GM13977 (cell line): ENCODE data around the gene ACRV1.

Experiments
- DNase-seq: peaks from one replicate; pipeline ENCODE4 v3.0.0; 2012; ENCODE audit warnings: low spot score
- in situ Hi-C: fragments of 300-500 bp; cut with MboI; formaldehyde crosslinking; loops from one replicate; pipeline ENCODE4 v1.12.0; 2022; ENCODE audit warnings: low sequenced_read_pairs, low pct_unique_long_range_greater_than_20kb, mixed read lengths, inconsistent platforms; ENCODE audit not compliant: unreplicated experiment
- TF ChIP-seq, protein P1 (sequence below): IDR thresholded peaks from 2 replicates; pipeline ENCODE4 v1.5.1; 2012; ENCODE audit warnings: mild to moderate bottlenecking, control low read depth; ENCODE audit not compliant: insufficient read depth; ENCODE audit errors: extremely low read depth, missing control alignments

Gene ACRV1

DNA sequence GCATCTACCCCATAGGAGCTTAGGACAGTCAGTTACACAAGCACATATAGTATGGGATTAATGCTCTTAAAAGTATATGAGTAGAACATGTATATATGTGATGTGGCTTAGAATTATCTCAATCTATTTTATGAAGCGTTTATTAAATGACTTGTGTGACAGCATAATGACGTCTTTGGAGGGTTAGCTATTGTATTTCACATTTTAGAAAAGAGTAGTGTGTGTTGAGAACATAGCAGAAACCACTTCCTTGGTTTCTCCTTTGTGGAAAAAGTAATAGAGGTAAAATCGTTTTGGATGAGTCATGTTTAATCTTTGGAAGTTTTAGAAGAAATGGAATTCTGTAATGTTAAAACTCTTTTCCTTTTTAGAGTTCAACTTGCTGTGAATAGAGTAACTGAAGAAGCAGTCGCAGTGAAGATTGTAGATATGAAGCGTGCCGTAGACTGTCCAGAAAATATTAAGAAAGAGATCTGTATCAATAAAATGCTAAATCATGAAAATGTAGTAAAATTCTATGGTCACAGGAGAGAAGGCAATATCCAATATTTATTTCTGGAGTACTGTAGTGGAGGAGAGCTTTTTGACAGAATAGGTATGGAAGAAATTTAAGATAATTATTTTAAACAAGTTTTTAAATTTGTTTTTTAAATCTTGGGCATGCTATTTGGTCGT is 53.3 kb downstream of the ACRV1 start:
- no peak for DNase-seq
- TF ChIP-seq, protein P1, sequence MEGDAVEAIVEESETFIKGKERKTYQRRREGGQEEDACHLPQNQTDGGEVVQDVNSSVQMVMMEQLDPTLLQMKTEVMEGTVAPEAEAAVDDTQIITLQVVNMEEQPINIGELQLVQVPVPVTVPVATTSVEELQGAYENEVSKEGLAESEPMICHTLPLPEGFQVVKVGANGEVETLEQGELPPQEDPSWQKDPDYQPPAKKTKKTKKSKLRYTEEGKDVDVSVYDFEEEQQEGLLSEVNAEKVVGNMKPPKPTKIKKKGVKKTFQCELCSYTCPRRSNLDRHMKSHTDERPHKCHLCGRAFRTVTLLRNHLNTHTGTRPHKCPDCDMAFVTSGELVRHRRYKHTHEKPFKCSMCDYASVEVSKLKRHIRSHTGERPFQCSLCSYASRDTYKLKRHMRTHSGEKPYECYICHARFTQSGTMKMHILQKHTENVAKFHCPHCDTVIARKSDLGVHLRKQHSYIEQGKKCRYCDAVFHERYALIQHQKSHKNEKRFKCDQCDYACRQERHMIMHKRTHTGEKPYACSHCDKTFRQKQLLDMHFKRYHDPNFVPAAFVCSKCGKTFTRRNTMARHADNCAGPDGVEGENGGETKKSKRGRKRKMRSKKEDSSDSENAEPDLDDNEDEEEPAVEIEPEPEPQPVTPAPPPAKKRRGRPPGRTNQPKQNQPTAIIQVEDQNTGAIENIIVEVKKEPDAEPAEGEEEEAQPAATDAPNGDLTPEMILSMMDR, result no peak
- in situ Hi-C loops, result no loop called here

DNA sequence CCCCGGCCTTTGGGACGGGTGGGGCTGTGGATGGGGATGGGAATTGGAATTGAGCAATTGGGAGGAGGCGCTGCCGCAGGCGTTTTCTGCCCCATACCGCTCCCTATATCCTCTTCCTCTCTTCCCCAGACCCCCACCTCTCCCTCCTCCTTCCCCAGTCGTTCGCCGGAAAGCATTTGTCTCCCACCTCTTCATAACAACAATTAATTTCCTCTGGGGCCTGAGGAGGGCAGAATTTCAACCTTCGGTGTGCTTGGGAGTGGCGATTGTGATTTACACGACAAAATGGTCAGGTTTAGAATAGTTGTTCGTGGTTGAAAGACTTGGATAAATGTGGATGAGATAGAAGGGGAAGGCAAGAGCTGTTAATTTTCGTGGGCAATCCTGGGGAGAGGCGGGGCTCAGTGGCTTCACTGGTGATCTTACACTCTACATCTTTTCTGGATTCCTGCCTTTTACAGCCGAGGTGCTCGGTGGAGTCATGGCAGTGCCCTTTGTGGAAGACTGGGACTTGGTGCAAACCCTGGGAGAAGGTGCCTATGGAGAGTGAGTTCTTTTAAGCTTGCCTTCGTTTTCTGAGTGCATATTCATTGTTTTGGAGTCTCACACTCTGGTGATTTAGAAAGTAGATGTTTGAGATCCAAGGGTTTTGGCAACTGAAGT is 54.2 kb downstream of the ACRV1 start:
- in situ Hi-C loops, result no loop called here
- TF ChIP-seq, protein P1, result peak; percentile 47
- DNase-seq, result peak; percentile 54

DNA sequence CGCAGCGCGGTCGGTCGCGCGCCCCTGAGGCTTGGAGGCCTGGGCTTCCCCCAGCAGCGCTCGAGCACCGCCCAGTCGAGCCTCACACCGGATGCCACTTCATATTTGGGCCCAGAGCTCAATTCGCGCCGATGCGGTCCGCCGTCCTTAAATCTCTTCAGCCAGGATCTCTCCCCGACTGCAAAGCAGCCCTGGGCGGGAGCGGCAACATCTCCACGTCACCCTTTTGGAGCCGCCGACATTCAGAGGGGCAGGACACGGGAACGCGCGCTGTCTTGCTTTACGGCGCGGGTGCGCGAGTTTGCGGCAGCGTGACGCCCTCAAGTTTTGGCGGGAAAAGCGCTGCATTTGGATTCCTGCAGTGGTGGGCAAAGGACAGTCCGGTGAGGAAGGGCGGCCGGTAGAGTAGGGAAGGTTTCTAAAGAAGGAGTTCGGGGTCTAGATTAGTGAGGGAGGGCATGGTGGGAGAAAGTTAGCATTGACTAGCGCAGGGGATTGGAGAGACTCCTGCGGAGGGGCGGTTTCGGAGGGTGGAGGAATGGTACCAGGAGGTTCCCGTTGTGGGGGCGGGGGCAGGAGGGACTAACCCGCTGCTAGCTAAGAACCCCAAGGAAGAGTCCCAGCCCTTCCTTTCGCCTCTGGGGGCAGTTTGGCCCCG is 54.9 kb downstream of the ACRV1 start:
- TF ChIP-seq, protein P1, result no peak
- in situ Hi-C loops, result no loop called here
- peak; percentile 81 for DNase-seq

DNA sequence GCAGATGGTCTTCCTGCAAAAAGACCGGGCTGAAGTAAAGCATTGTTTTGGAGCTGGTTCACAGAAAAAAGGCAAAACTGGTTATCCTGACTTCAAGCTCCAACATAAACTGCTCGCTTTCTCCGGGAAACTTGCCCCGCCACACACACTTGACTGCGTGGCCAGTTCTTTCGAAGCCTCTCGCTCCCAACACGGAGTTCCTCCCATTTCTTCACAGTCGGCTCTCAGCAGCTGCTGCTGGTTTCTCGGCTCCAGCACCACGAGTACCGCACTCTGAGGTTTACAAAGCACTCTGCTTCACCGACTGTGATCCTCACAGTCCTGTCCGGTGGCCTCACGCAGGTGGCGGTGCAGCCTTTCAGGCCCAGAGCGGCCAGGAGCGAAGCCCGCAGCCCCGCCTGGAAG is 55.4 kb downstream of the ACRV1 start:
- DNase-seq, result no peak
- in situ Hi-C loops, result no loop called here
- TF ChIP-seq, protein P1, result no peak

DNA sequence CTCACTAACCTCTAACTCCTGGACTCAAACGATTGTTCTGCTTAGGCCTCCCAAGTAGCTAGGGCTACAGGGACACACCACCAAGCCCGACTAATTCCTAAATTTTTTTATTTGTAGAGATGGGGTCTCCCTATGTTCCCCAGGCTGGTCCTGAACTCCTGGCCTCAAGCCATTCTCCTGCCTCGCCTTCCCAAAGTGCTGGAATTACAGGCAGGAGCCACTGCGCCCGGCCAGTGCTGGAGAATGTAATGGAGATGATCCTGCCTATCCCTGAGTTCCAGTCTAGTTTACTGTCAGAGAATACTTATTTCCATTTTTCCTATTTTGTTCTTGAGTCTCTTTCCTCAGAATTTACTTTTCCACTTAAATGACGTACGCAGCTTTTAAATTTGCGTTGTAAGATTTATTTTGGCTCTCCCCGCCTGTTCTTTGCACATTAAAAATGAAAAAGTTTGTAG is 55.9 kb downstream of the ACRV1 start, which contains the start of gene CHEK1:
TSS of gene CHEK1 (plus strand) at position 408 of the 458 bp plus-strand sequence. CDS start 1,606 bp downstream, outside the sequence.
- in situ Hi-C loops, result no loop called here
- TF ChIP-seq, protein P1, result no peak
- no peak for DNase-seq

DNA sequence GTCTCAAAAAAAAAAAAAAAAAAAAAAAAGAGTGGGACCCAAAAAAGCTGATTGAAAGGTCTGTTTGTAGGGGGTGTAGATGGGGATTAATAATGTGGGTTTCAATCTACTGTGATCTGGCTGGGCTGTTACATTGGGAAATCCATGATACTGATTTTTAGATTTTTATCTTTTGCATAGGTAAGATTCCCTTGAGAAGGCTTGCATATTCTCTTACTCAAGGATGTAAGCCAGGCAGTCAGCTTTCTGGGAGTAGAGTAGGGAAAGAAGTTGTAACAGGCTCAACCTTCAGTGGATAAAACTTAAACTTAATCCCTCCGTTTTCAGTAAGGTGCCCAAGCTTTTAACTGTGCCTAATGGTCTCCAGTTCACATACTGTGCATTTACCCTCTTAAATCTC is 57.6 kb downstream of the ACRV1 start:
- DNase-seq, result no peak
- in situ Hi-C loops, result no loop called here
- TF ChIP-seq, protein P1, result no peak
